Measurements from ENCODE around the gene ORMDL3.
"Not testable (repeated sequence)": the region's sequence is repeated elsewhere in the genome, so short reads cannot be mapped to it uniquely, and the experiment has no call there.

The ORMDL3 gene

DNA sequence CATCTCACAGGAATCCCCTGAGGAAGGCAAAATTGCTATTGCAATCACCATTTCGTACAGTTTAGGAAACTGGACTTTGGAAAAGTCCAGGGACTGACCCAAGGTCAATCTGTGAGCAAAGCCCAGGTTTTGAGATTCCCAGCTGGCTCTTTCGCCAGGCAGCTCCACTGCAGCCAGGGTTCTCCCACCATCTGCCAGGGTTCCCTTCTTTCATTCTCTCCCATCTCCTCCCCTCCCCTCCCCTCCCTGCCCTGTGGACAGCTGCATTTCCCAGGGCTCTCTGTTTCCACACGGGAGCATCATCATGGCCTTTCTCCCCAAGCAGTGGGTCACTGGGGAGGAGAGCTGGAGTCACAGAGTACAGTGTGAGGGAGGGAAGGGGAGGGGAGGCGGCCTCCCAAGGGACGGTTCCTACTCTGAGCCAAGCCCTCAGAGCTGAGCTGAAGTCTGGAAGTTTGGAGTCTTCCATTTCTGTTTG, 23.5 kb upstream of the ORMDL3 start:
- DNase-seq (ENCODE audit: low read depth in 2 of 2) = no peak

DNA sequence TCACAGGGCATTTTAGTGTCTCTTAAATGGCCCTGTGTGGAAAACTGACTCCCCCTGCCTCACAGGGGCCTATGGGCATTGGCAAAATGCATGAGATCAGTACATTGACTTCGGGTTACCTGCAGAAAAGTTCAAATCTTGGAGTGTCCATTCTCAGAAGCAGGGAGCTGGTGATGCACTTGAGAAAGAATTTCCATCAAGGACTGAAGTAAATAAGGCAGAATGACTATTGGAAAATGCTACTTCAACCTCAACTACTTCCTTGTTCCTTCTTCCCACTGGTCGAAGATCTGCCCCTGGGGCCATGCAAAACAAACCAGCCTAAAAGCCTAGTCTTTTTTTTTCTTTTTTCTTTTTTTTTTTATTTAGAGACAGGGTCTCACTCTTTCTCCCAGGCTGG, 21.6 kb upstream of the ORMDL3 start:
- DNase-seq (ENCODE audit: low read depth in 2 of 2) = no peak

DNA sequence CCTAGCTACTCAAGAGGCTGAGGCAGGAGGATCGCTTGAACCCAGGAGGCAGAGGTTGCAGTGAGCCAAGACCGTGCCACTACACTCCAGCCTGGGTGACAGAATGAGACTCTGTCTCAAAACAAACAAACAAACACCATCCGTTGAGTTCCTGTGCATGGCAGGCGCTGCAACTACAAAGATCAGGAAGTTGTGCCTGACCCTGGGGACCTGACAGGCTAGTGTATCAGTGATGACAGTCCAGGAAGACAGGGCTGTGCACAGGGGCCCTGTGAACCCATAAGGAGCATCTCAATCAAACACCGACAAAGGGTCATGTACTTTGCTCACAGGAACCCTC, 21.1 kb upstream of the ORMDL3 start:
- not testable (repeated sequence) for DNase-seq (ENCODE audit: low read depth in 2 of 2)

DNA sequence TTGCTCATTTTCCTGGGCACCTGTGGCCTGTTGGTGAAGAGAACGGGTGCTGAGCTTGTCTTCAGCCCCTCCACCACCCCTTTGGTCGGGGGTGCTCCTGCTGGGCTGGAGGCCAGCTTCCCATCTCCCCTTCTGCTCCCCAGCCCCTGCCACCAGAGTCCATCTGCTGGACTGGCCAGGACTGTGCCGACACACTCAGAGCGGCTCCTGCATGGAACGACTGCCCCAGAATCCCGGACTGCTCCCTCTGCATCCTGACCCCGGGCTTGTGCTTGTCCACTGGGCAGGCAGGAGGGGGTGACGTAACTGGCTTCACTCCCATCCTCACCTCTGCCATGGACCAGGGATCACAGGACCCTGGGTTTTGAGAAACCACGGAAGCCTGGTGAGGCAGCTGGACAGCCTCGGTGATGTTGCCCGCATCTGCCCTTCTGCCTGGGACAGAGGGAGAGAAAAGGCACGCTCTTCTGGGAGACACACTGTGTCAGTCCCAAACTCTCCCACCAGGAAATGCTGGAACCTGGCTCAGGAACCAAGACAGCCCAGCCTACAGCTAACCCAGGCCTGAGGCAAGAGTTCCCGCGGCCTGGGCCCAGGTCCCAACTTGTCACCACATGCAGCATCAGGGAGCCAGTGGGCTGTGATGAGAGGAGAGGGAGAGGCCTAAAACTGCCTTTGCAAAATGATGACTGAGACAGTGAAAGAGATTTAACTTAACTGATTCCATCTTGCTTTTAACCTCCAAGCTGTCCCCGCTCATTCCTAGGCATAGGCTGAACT, 19.3 kb upstream of the ORMDL3 start:
- no peak for DNase-seq (ENCODE audit: low read depth in 2 of 2)

DNA sequence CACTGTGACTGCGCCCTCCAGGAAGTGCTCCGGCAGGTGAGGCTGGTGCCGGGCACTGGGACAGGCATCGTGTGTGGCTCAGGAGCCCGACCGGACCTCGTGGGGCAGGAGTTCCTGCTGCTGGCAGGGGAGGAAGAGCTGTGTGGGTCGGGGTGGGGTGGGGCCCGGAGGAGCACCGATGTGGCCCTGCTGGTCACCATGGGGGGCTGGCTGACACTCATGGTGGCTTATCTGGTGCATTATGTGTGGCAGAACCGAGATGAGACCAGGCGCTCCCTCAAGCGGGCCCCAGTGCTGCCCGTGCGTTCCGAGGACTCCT, 17.0 kb upstream of the ORMDL3 start:
- DNase-seq (ENCODE audit: low read depth in 2 of 2) = no peak

DNA sequence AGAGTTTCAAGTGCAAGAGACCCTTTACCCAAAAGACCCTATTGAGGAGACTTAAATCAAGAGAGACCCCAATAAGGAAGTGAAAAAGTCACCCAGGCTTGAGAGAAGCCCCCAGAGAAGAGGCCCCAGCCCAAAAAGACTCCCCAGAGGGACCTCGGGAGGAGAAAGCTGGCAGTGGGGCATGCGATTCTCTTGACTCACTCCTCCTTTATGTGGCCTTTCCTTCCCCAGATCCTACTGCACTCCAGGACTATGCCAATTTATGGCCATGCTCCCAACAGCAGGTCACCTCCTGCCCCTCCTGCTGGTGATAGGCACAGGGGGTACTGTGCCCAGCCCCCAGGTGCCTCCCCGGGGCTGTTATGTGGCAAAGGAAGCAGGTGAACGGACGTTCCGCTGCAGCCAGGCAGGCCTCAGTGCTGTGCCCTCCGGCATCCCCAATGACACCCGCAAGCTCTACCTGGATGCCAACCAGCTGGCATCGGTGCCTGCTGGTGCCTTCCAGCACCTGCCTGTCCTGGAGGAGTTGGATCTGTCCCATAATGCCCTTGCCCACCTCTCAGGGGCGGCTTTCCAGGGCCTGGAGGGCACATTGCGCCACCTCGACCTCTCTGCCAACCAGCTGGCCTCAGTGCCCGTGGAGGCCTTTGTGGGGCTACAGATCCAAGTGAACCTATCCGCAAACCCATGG, 16.4 kb upstream of the ORMDL3 start:
- DNase-seq (ENCODE audit: low read depth in 2 of 2) = no peak

DNA sequence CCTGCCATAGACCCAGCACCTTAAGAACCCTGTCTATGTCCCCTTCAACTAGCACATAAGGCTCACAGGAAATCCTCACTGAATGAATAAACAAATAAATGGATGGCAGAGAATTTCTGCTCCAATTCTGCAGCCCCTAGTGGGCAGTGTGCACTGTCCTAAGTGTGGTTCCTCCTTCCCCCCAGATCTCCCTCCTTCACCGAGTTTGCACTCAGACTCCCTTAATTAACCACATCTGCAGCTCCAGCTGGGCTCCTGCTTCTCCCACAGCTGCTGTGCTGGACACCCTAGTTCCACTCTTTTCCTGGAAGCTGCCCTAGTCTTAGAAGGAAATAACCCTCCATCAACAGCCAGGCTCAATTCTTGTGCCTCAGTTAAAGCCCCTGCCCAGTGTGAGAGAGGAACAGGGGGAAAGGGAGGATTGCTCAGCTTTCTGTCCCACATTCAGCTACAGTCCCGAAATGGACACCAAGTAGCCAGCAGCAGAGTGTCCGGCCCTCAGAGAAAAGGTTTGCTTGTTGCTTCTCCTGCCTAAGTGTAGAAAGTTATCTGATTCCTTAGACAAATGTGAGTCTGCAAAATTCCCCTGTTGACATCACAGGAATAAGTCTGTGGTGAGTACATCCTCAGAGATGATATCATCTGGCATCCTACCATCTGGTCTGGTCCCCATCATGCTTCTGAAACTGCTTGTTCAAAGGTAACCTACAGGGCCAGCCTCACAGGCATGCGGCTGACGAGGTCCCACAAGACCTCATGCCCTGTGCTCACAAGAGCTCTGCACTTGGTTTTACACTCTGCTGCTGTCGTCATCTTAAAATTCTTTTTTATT, 12.4 kb upstream of the ORMDL3 start:
- no peak for DNase-seq (ENCODE audit: low read depth in 2 of 2)

DNA sequence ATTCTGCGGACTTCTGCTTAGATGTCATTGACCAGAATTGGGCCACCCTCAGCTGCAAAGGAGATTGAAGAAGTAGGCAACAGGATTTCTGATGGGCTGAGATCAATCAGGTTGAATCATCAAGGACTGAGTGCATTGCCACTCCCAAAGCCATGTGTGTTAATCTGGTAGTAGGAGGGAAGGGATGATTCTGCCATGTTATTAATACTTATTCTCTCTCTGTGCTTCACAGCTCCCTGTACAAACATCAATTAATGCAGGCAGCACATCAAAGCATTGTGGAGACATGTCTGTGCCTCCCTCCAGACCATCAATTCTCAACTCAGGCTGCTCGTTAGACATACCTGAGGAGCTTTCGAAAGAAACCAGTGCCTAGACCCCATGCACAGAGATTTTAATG, 11.7 kb upstream of the ORMDL3 start:
- DNase-seq (ENCODE audit: low read depth in 2 of 2) = no peak

DNA sequence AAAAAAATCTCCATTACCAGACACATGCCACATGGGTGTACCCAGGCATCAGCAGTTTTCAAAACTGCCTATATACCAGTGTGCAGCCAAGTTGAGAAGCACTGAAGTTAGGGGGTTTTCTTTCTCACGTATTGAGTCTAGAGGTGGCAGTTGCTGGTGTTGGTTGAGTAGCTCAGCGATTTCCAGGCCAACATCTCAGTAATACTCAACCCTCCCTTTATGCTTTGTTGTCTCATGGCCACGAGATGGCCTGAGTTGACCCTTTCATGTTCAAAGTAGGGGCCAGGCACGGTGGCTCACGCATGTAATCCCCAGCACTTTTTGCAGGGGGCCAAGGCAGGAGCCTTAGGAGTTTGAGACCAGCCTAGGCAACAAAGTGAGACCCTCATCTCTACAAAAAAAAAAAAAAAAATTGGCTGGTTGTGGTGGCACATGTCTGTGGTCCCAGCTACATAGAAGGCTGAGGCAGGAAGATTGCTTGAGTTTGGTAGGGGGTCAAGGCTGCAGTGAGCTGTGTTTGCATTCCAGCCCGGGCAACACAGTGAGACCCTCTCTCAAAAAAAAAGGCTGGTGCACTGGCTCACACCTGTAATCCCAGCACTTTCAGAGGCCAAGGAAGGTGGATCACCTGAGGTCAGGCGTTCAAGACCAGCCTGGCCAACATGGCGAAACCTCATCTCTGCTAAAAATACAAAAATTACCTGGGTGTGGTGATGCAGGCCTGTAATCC, 10.9 kb upstream of the ORMDL3 start:
- no peak for DNase-seq (ENCODE audit: low read depth in 2 of 2)

DNA sequence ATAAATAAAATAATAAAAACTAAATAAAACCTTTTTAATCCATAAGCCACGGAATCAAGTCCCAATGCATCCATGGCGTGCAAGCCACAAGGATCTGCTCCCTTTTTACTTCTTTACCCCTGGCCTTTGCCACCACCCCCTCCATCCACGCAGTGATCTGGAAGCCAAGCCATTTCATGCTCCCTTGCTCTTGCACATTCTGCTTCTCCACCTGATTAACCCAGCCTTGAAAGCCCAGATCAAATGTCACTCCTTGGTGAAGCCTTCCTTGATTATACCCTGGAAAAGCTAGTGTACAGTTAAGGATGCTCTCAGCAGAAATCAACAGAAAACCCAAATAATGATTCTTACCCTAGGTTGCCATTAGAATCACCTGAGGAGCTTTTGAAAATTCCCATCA, 10.0 kb upstream of the ORMDL3 start:
- DNase-seq (ENCODE audit: low read depth in 2 of 2) = no peak

DNA sequence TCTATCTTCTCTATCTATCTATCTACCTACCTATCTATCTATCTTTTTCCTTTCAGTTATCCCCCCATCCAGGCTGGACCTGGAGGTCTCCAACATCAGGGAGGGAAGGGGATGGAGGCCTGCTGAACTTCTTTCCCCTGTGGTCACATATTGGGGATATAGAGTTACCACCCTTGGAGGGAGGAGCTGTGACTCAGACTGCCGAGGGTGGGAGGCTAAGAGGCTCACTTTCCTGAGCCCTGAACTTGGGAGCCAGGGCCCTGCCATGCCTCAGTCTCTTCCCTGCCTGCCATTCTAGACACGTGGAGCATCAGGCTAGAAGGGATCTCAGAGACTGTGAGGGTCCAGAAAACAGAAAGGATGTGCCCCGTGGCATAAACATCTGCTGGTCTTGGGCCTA, 8.5 kb upstream of the ORMDL3 start:
- DNase-seq (ENCODE audit: low read depth in 2 of 2) = no peak

DNA sequence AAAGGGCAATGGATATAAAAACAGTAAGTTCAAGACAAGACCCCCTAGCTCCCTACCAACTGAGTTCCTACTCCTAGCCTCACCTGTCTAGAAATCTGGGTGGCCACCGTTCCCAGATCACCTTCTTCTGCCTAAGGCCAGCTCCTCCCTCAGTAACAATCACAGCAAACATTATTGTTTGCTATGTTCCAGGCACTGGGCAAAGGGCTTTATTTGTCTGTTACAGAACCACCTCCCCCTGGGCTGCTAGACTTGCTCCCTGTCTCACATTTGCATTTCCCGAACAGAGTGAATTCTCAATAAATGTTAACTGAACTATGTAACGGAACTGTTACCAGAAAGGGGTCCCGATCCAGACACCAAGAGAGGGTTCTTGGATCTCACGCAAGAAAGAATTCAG, 6.9 kb upstream of the ORMDL3 start:
- no peak for DNase-seq (ENCODE audit: low read depth in 2 of 2)

DNA sequence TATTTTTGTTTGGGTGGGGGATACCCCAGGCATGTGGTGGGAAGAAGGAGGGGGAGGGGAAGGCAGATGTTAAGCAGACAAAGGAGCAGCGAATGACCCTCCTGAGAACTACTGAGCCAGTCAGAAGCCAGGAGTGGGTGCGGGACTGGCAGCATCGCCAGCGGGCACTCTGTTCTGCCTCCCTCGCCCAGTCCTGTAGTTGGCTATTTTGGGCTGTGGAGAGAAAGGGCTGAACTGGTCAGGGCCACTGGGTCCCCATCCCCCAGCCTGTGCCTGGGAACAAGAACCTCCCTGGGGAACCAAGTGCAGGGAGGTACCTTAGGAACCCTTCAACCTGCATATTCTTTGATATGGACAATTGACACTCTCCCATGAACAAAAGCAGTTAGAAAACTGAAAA, 6.5 kb upstream of the ORMDL3 start:
- no peak for DNase-seq (ENCODE audit: low read depth in 2 of 2)

DNA sequence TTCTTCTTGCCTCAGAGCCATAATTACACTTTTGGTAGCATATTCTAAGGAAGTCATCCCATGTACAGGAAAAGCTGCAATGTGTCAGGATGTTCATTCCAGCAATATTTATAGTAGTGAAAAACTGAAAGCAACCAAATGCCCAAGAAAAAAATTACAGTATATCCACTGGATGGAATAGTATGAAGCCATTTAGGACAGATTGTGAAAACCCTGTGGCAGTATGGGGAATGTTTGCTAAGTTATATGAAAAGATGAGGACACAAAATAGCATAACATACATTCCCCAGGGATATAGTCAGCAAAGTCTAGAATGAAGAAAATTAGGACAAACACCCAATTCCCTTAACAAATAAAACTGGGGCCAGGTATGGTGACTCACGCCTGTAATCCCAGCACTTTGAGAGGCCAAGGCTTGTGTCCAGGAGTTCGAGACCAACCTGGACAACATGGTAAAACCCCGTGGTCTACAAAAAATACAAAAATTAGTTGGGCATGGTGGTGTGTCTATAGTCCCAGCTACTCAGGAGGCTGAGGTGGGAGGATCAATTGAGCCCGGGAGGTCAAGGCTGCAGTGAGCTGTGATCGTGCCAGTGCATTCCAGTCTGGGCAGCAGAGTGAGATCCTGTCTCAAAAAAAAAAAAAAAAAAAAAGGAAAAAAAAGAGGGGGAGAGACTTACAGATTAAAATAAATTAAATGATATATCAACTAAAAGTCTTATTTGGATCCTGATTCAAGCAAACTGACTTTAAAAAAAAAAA, 2.4 kb upstream of the ORMDL3 start:
- DNase-seq (ENCODE audit: low read depth in 2 of 2) = no peak

DNA sequence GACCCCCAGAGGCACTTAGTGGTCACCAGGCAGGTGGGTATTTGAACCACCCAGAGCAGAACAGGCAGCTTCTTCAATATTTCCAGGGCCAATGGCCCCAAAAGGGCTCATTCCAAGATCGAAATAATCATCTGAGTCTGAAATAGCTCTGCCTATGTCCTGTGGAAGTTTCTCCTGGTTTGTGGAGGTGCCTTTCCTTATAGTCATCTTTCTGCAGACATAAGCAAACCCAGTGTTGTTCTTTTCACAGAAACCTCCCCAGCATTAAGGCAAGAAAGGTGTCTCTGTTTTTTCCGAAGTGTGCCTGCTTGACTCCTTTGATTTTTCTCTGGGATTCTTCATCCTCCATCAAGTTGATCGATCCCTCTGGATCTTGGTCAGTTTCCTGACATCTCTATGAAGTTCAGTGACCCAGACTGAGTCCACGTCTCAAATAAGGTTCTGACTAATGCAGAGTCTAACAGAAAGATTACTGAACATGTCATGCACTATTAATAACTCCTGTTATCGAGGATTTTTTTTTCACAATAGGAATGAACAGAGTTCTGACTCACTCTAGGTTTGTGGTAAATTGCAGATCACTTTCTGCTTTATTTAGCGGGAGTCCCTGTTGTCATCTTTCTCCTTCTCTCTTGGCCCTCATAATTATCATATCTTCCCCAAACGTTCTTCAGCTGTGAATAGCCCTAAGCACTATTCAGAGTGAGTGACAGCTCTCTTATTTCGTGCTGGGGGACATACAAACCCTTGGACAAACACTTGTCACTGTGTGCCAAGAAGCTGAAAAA, 1.7 kb upstream of the ORMDL3 start:
- DNase-seq (ENCODE audit: low read depth in 2 of 2) = no peak

DNA sequence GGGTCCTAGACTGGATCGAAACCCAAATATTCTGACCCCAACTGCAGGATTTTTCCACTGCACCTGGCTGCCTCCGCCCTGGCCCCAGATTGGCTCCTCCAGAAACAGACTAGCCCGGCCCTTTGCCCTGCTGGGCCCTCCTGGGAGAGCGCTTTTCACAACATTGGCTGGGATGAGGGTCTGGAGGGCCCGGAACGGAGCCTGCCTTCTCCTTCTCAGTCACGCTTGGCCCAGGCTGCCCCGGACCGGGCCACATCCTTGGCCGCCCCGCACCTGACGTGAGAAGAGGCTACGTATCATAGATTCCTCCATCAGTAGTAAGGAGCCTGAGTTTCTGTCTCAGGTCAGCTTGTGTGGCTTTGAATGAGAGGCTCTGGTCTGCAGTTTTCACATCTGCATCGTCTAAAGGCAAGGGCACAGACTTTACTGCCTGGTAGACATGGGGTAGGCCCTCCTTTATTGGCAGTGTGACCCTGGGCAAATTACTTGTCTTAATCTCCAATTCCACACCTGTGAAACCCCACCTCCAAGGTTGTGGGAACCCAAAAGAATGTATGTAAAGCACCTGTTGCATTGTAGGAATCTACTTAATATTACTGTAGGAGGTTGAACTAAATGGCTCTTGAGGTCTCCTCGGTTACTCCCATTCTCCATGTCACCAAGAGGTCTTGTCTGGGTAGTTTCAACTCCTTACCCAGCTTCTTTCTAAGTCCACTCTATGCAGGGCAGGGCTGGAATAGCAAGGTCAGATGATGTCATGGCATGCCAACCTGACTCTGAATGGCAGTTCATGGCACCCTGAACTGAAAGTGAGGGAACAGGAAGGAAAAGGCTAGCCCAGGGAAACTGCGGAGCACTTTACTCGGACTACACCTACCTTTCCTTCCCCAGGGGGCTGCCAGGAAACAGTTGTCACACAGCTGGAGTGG, 792 bp upstream of the ORMDL3 start:
- no peak for DNase-seq (ENCODE audit: low read depth in 2 of 2)

DNA sequence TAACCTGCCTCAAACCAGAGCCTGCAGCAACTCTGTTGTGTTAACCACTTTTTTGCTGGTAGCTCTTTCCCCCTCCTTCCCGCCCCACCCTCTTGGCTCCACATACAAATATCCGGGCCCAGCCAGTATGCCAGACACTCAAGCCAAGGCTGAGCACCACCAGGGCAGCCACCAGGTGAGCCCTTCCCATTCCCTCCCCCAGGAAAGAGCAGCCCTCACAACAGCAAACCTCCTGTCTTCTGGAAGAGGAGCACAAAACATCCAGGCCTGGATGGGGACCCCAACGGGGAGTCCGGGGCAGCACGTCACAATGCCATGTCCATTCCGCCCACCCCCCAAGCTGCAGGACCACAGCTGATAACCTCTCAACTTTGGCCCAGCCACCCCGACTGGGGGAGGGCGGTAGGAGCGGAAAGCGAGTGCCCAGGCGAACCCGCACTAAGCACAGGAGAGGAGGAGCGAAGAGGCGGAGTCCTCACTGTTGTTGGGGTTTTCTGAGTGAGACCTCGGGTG, 757 bp downstream of the ORMDL3 start:
- DNase-seq (ENCODE audit: low read depth in 2 of 2) = peak in 1 of 2 donors; percentile 36

DNA sequence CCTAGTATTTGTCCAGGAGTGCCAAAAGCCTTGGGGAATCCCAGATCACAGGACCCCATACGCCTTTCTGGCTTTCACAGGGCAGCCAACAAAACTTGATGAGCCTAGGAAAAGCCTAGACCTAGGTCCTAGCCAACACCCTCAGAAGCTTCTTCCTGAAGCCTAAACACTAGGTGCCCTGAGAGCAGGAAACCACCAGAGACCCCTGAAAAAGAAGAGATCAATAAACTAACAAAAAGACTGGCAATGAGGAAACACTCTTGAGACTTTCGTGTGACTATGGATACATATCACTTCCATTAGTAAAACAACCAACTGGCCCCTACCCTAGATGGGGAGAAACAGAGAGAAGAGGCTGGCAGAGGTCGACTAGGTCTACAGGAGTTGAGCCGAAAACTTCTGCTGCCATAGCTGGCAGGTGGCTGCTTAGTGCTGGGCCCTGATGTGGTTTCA, 1.2 kb downstream of the ORMDL3 start:
- no peak for DNase-seq (ENCODE audit: low read depth in 2 of 2)

Data from stimulated activated CD8-positive, alpha-beta memory T cell treated with anti-CD3 and anti-CD28 coated beads, Interleukin-2, amount 100 ng/mL, for 1 hour (primary cell).